ENCODE data around the gene USP9X.
"Not testable (repeated sequence)": the region's sequence is repeated elsewhere in the genome, so short reads cannot be mapped to it uniquely, and the experiment has no call there.

The USP9X gene

GRCh38 chrX:41085878-41086626 is 807 bp downstream of the USP9X start:
- DNase-seq (ENCODE audit: low read depth in 2 of 2, low spot score in 1 of 2) = peak in 1 of 2 donors; percentile 15

- DNase-seq (ENCODE audit: low read depth in 2 of 2, low spot score in 1 of 2) = no peak
Observed at GRCh38 chrX:41086627-41086932, 1.3 kb downstream of the USP9X start.

GRCh38 chrX:41087201-41087600 is 2.0 kb downstream of the USP9X start:
- no peak for DNase-seq (ENCODE audit: low read depth in 2 of 2, low spot score in 1 of 2)

GRCh38 chrX:41090568-41091238 is 5.5 kb downstream of the USP9X start:
- no peak for DNase-seq (ENCODE audit: low read depth in 2 of 2, low spot score in 1 of 2)

- DNase-seq (ENCODE audit: low read depth in 2 of 2, low spot score in 1 of 2) = no peak
Observed at GRCh38 chrX:41092776-41093175, 7.5 kb downstream of the USP9X start.

- DNase-seq (ENCODE audit: low read depth in 2 of 2, low spot score in 1 of 2) = no peak
Observed at GRCh38 chrX:41095174-41095573, 9.9 kb downstream of the USP9X start.

- DNase-seq (ENCODE audit: low read depth in 2 of 2, low spot score in 1 of 2) = no peak
Observed at GRCh38 chrX:41095908-41096307, 10.7 kb downstream of the USP9X start.

- DNase-seq (ENCODE audit: low read depth in 2 of 2, low spot score in 1 of 2) = no peak
Observed at GRCh38 chrX:41096339-41096955, 11.2 kb downstream of the USP9X start.

- no peak for DNase-seq (ENCODE audit: low read depth in 2 of 2, low spot score in 1 of 2)
Observed at GRCh38 chrX:41097326-41097725, 12.1 kb downstream of the USP9X start.

- no peak for DNase-seq (ENCODE audit: low read depth in 2 of 2, low spot score in 1 of 2)
Observed at GRCh38 chrX:41100200-41100599, 15.0 kb downstream of the USP9X start.

GRCh38 chrX:41100819-41101218 is 15.6 kb downstream of the USP9X start:
- DNase-seq (ENCODE audit: low read depth in 2 of 2, low spot score in 1 of 2) = no peak

GRCh38 chrX:41105005-41105404 is 19.8 kb downstream of the USP9X start:
- no peak for DNase-seq (ENCODE audit: low read depth in 2 of 2, low spot score in 1 of 2)

GRCh38 chrX:41106257-41106656 is 21.0 kb downstream of the USP9X start:
- not testable (repeated sequence) for DNase-seq (ENCODE audit: low read depth in 2 of 2, low spot score in 1 of 2)

- no peak for DNase-seq (ENCODE audit: low read depth in 2 of 2, low spot score in 1 of 2)
Observed at GRCh38 chrX:41108007-41108406, 22.8 kb downstream of the USP9X start.

GRCh38 chrX:41108463-41109205 is 23.4 kb downstream of the USP9X start:
- DNase-seq (ENCODE audit: low read depth in 2 of 2, low spot score in 1 of 2) = no peak

GRCh38 chrX:41110801-41111625 is 25.8 kb downstream of the USP9X start:
- DNase-seq (ENCODE audit: low read depth in 2 of 2, low spot score in 1 of 2) = no peak

GRCh38 chrX:41115104-41115425 is 29.8 kb downstream of the USP9X start:
- DNase-seq (ENCODE audit: low read depth in 2 of 2, low spot score in 1 of 2) = not testable (repeated sequence)

GRCh38 chrX:41116948-41117347 is 31.7 kb downstream of the USP9X start:
- DNase-seq (ENCODE audit: low read depth in 2 of 2, low spot score in 1 of 2) = no peak

GRCh38 chrX:41118156-41118555 is 32.9 kb downstream of the USP9X start:
- DNase-seq (ENCODE audit: low read depth in 2 of 2, low spot score in 1 of 2) = no peak

- DNase-seq (ENCODE audit: low read depth in 2 of 2, low spot score in 1 of 2) = no peak
Observed at GRCh38 chrX:41119803-41120202, 34.6 kb downstream of the USP9X start.

GRCh38 chrX:41121766-41122165 is 36.5 kb downstream of the USP9X start:
- DNase-seq (ENCODE audit: low read depth in 2 of 2, low spot score in 1 of 2) = no peak
